ENCODE measurements around the gene ATP6AP2.

DNA sequence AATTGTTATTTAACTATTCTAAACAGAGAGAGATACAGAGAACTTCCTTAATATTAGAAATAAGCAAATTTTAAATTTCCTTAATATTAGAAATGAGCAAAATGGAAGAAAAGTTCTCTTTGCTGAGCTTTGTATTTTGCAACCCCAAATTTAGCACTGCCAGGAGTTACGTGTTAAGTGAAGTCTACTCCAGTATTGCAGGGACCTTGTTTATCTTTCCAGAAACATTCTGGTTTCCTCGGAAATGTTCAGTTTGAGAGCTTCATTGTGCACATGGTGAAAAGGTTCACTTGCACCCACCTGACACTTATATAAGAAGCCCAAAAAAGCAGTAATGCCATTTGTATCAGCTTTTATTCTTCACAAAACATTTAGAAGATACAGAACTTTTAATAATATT lies 72.8 kb downstream of the ATP6AP2 start:
- TF ChIP-seq JUNB (IDR thresholded peaks at IDR 0.05; ENCODE audit: unreplicated experiment) = no peak
- TF ChIP-seq, protein P1, sequence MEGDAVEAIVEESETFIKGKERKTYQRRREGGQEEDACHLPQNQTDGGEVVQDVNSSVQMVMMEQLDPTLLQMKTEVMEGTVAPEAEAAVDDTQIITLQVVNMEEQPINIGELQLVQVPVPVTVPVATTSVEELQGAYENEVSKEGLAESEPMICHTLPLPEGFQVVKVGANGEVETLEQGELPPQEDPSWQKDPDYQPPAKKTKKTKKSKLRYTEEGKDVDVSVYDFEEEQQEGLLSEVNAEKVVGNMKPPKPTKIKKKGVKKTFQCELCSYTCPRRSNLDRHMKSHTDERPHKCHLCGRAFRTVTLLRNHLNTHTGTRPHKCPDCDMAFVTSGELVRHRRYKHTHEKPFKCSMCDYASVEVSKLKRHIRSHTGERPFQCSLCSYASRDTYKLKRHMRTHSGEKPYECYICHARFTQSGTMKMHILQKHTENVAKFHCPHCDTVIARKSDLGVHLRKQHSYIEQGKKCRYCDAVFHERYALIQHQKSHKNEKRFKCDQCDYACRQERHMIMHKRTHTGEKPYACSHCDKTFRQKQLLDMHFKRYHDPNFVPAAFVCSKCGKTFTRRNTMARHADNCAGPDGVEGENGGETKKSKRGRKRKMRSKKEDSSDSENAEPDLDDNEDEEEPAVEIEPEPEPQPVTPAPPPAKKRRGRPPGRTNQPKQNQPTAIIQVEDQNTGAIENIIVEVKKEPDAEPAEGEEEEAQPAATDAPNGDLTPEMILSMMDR (conservative IDR thresholded peaks at IDR 0.05; ENCODE audit: low read depth in 2 of 2) = no peak
- TF ChIP-seq ZNF114 (CRISPR knock-in tag; IDR thresholded peaks at IDR 0.05) = no peak
- no peak for TF ChIP-seq POLR2AphosphoS5 (IDR thresholded peaks at IDR 0.05; ENCODE audit: low read depth)
- no peak for TF ChIP-seq CREB1 (CRISPR knock-in tag; IDR thresholded peaks at IDR 0.05; ENCODE audit: low read depth)
- TF ChIP-seq EZH2 (IDR thresholded peaks at IDR 0.05; ENCODE audit: low read depth, unreplicated experiment) = no peak
- no peak for TF ChIP-seq REST (IDR thresholded peaks at IDR 0.05; ENCODE audit: unreplicated experiment)
- TF ChIP-seq STAT1 (IDR thresholded peaks at IDR 0.05; ENCODE audit: unreplicated experiment) = no peak
- no peak for TF ChIP-seq EZH2phosphoT487 (IDR thresholded peaks at IDR 0.05; ENCODE audit: unreplicated experiment)
- no peak for TF ChIP-seq ZNF331 (CRISPR knock-in tag; IDR thresholded peaks at IDR 0.05; ENCODE audit: low read depth)
- TF ChIP-seq NANOG (IDR thresholded peaks at IDR 0.05; ENCODE audit: borderline replicate concordance) = no peak
- TF ChIP-seq ZNF462 (CRISPR knock-in tag; IDR thresholded peaks at IDR 0.05) = no peak
